Erythroblast (primary cell): Measurements from ENCODE around the gene HDAC7.
A peak's percentile ranks its signal among the peaks of the same experiment; 100 is the strongest.
"Not testable (repeated sequence)": the region's sequence is repeated elsewhere in the genome, so short reads cannot be mapped to it uniquely, and the experiment has no call there.

Experiments
- DNase-seq, 2 experiments: peaks; one replicate each; lab custom pipeline; 2025; lab: John Stamatoyannopoulos, UW
- GATA1 ChIP-seq: IDR thresholded peaks from 2 replicates; pipeline ENCODE4 v1.6.1; 2011; ENCODE audit warnings: low read depth, mild to moderate bottlenecking, control low read depth, low read length, moderate library complexity
- POLR2A ChIP-seq: IDR thresholded peaks from 2 replicates; pipeline ENCODE4 v1.6.1; 2011; ENCODE audit warnings: mild to moderate bottlenecking, low read length

The HDAC7 gene

GRCh38 chr12:47816403-47817271, 3.1 kb downstream of the HDAC7 start:
- TF ChIP-seq GATA1 = no peak
- no peak for TF ChIP-seq POLR2A
- DNase-seq = no peak

GRCh38 chr12:47815447-47815846, 4.3 kb downstream of the HDAC7 start:
- DNase-seq = not testable (repeated sequence)

GRCh38 chr12:47814539-47815170, 5.0 kb downstream of the HDAC7 start:
- no peak for DNase-seq
- TF ChIP-seq POLR2A = no peak
- no peak for TF ChIP-seq GATA1

GRCh38 chr12:47813511-47814196, 6.0 kb downstream of the HDAC7 start:
- TF ChIP-seq POLR2A (no peak), GATA1 (no peak)
- DNase-seq = peak in 1 of 2 experiments; percentile 48

- peak; percentile 74 to 85 for DNase-seq
- TF ChIP-seq POLR2A = no peak
- TF ChIP-seq GATA1 = no peak
These were observed 6.7 kb downstream of the HDAC7 start for GRCh38 chr12:47812797-47813510.

- DNase-seq = no peak
- TF ChIP-seq GATA1 (no peak), POLR2A (no peak)
These were observed 7.9 kb downstream of the HDAC7 start for GRCh38 chr12:47811581-47812484.

GRCh38 chr12:47811072-47811396, 8.7 kb downstream of the HDAC7 start:
- TF ChIP-seq POLR2A (no peak), GATA1 (no peak)
- DNase-seq = no peak

- not testable (repeated sequence) for DNase-seq
These were observed 10.2 kb downstream of the HDAC7 start for GRCh38 chr12:47809518-47809917.

GRCh38 chr12:47808574-47809365, 10.9 kb downstream of the HDAC7 start:
- TF ChIP-seq POLR2A (no peak), GATA1 (no peak)
- peak; percentile 58 to 63 for DNase-seq

- TF ChIP-seq GATA1 (no peak), POLR2A (no peak)
These were observed 11.7 kb downstream of the HDAC7 start for GRCh38 chr12:47808050-47808449.

GRCh38 chr12:47807338-47807737, 12.4 kb downstream of the HDAC7 start:
- peak in 1 of 2 experiments; percentile 27 for DNase-seq
- no peak for TF ChIP-seq POLR2A
- no peak for TF ChIP-seq GATA1

More at GRCh38 chr12:47808050-47808449, 11.7 kb downstream of the HDAC7 start:
- no peak for DNase-seq

- DNase-seq = no peak
- TF ChIP-seq GATA1 (no peak), POLR2A (no peak)
These were observed 14.3 kb downstream of the HDAC7 start for GRCh38 chr12:47805417-47805816.

- no peak for DNase-seq
- TF ChIP-seq GATA1 (no peak), POLR2A (no peak)
These were observed 15.5 kb downstream of the HDAC7 start for GRCh38 chr12:47804171-47804570.
